KMS-11 (cell line): ENCODE measurements around the gene SPSB3.

Experiments used
- H2AFZ ChIP-seq: fragments of 200-600 bp; sonication (generic); 2 replicates; pipeline ENCODE4 v1.6.1; 2016; ENCODE audit warnings: antibody characterized with exemption, mixed run types, low read depth
- H3K27ac ChIP-seq: fragments of 200-600 bp; sonication (generic); 2 replicates; pipeline ENCODE4 v1.6.1; 2016; ENCODE audit warnings: mild to moderate bottlenecking, mixed run types
- H3K27me3 ChIP-seq: fragments of 200-600 bp; sonication (generic); 2 replicates; pipeline ENCODE4 v1.6.1; 2017; ENCODE audit warnings: mild to moderate bottlenecking, low read depth, mixed run types, moderate library complexity; ENCODE audit not compliant: insufficient read depth
- H3K36me3 ChIP-seq: fragments of 200-600 bp; sonication (generic); 2 replicates; pipeline ENCODE4 v1.6.1; 2017; ENCODE audit warnings: mild to moderate bottlenecking, mixed run types; ENCODE audit not compliant: insufficient read depth
- H3K4me1 ChIP-seq: fragments of 200-600 bp; sonication (generic); 2 replicates; pipeline ENCODE4 v1.6.1; 2016; ENCODE audit warnings: mild to moderate bottlenecking, low read depth, mixed run types; ENCODE audit not compliant: poor library complexity, severe bottlenecking
- H3K4me2 ChIP-seq: fragments of 200-600 bp; sonication (generic); 2 replicates; pipeline ENCODE4 v1.7.0; 2016; ENCODE audit warnings: mild to moderate bottlenecking, mixed run types
- H3K4me3 ChIP-seq: fragments of 200-600 bp; sonication (generic); IDR thresholded peaks from 2 replicates; pipeline ENCODE4 v1.6.1; 2017; ENCODE audit warnings: low read depth, low read length, mixed read lengths; ENCODE audit not compliant: insufficient read depth
- H3K79me2 ChIP-seq: fragments of 200-600 bp; sonication (generic); 2 replicates; pipeline ENCODE4 v1.6.1; 2016; ENCODE audit warnings: low read depth, mixed run types; ENCODE audit not compliant: insufficient read depth
- H3K9ac ChIP-seq: fragments of 200-600 bp; sonication (generic); 2 replicates; pipeline ENCODE4 v1.6.1; 2016; ENCODE audit warnings: mild to moderate bottlenecking, mixed run types
- H4K20me1 ChIP-seq: fragments of 200-600 bp; sonication (generic); 2 replicates; pipeline ENCODE4 v1.6.1; 2016; ENCODE audit warnings: mild to moderate bottlenecking, mixed run types; ENCODE audit not compliant: insufficient read depth
- CTCF ChIP-seq: fragments of 200-600 bp; sonication (generic); conservative IDR thresholded peaks from 2 replicates; pipeline ENCODE4 v1.6.1; 2017; ENCODE audit warnings: low read depth, mild to moderate bottlenecking, antibody characterized with exemption, low read length, moderate library complexity, mixed read lengths

Gene SPSB3

GRCh38 chr16:1788095-1788707 is 5.8 kb upstream of the SPSB3 start:
- no peak overlapping the region for H3K9ac ChIP-seq
- H3K79me2 ChIP-seq, result peaks cover 32% of the 10 kb centered on the region
- H3K36me3 ChIP-seq, result no peaks in the 10 kb centered on the region
- H4K20me1 ChIP-seq, result no peaks in the 10 kb centered on the region
- no peak overlapping the region for H2AFZ ChIP-seq
- H3K4me2 ChIP-seq, result no peak overlapping the region
- no peak overlapping the region for H3K27ac ChIP-seq
- no peak overlapping the region for H3K4me3 ChIP-seq
- no peaks in the 10 kb centered on the region for H3K27me3 ChIP-seq
- no peak for TF ChIP-seq CTCF
- H3K4me1 ChIP-seq, result peaks cover 7% of the 10 kb centered on the region

- Histone ChIP-seq H3K79me2 (peaks cover 35% of the 10 kb centered on the region), H2AFZ (no peak overlapping the region), H4K20me1 (no peaks in the 10 kb centered on the region), H3K9ac (no peak overlapping the region), H3K27me3 (no peaks in the 10 kb centered on the region), H3K4me2 (no peak overlapping the region), H3K36me3 (no peaks in the 10 kb centered on the region), H3K4me1 (peaks cover 7% of the 10 kb centered on the region), H3K27ac (no peak overlapping the region), H3K4me3 (no peak overlapping the region)
- TF ChIP-seq CTCF, result no peak
Observed at GRCh38 chr16:1787322-1788094, 5.1 kb upstream of the SPSB3 start.

GRCh38 chr16:1787056-1787321 is 4.6 kb upstream of the SPSB3 start:
- Histone ChIP-seq H3K4me3 (no peak overlapping the region), H3K79me2 (peaks cover 35% of the 10 kb centered on the region)

GRCh38 chr16:1786242-1787055 is 4.1 kb upstream of the SPSB3 start:
- no peak for TF ChIP-seq CTCF
- no peak overlapping the region for H3K27ac ChIP-seq
- H3K4me3 ChIP-seq, result no peak overlapping the region
- H3K4me2 ChIP-seq, result no peak overlapping the region
- no peaks in the 10 kb centered on the region for H3K27me3 ChIP-seq
- H3K9ac ChIP-seq, result no peak overlapping the region
- no peaks in the 10 kb centered on the region for H3K36me3 ChIP-seq
- no peaks in the 10 kb centered on the region for H4K20me1 ChIP-seq
- H3K4me1 ChIP-seq, result peaks cover 7% of the 10 kb centered on the region
- no peak overlapping the region for H2AFZ ChIP-seq
- H3K79me2 ChIP-seq, result peaks cover 35% of the 10 kb centered on the region

More at GRCh38 chr16:1787056-1787321, 4.6 kb upstream of the SPSB3 start:
- no peak for TF ChIP-seq CTCF
- Histone ChIP-seq H2AFZ (no peak overlapping the region), H3K36me3 (no peaks in the 10 kb centered on the region), H4K20me1 (no peaks in the 10 kb centered on the region), H3K9ac (no peak overlapping the region), H3K4me1 (peaks cover 7% of the 10 kb centered on the region), H3K27ac (no peak overlapping the region), H3K27me3 (no peaks in the 10 kb centered on the region), H3K4me2 (no peak overlapping the region)
